K562 (cell line): Measurements from ENCODE around the gene IL11. TPM values are rescaled to one million over a fixed set of nuclear protein-coding genes. Genes with fewer than 3 reads are reported as not detected.

ENCODE experiments used
- BRF2 ChIP-seq: IDR thresholded peaks from 3 replicates; pipeline ENCODE4 v1.6.1; 2011; ENCODE audit warnings: borderline replicate concordance, mild to moderate bottlenecking; ENCODE audit not compliant: insufficient read length, insufficient read depth
- FOS ChIP-seq: IDR thresholded peaks from 3 replicates; pipeline ENCODE4 v1.6.1; 2011; ENCODE audit not compliant: insufficient read length; ENCODE audit errors: extremely low read depth
- GATA2 ChIP-seq: sonication (generic); formaldehyde crosslinking; IDR thresholded peaks from 2 replicates; pipeline ENCODE4 v1.4.0; 2020; ENCODE audit warnings: mild to moderate bottlenecking, missing genetic modification reagents
- HNRNPH1 ChIP-seq: fragments of 200-400 bp; formaldehyde crosslinking; optimal IDR thresholded peaks from 2 replicates; pipeline ENCODE3; 2017; ENCODE audit warnings: low read depth, mild to moderate bottlenecking, low read length, moderate library complexity
- HSF4 ChIP-seq: fragments of 250-450 bp; sonication (Bioruptor Pico); IDR thresholded peaks from 2 replicates; pipeline ENCODE4 v2.1.2; 2022; ENCODE audit warnings: mild to moderate bottlenecking, moderate library complexity, borderline replicate concordance
- MEF2D ChIP-seq: conservative IDR thresholded peaks from 2 replicates; pipeline ENCODE4 v1.6.1; 2016; ENCODE audit warnings: low read depth, missing genetic modification characterization, missing compliant biosample characterization
- PRMT5 ChIP-seq: sonication (generic); formaldehyde crosslinking; IDR thresholded peaks from 2 replicates; pipeline ENCODE4 v1.5.0; 2020; ENCODE audit warnings: missing genetic modification reagents
- SIN3A ChIP-seq, 2 experiments: fragments of 150-350 bp in 1 of 2; IDR thresholded peaks; 2 replicates each; pipeline ENCODE4 v1.6.1; 2011 to 2016; ENCODE audit warnings: borderline replicate concordance in 2 of 2, low read depth in 2 of 2, low read length in 2 of 2, mild to moderate bottlenecking in 2 of 2, moderate library complexity in 2 of 2; ENCODE audit not compliant: control insufficient read depth in 1 of 2
- ZNF436 ChIP-seq: fragments of 250-450, 450-650 bp; sonication (Bioruptor Pico); formaldehyde crosslinking; IDR thresholded peaks from 2 replicates; pipeline ENCODE4 v1.7.0; 2020; ENCODE audit warnings: mild to moderate bottlenecking
- polyA plus RNA-seq, 8 experiments: library from polyadenylated mRNA; depleted of rRNA in 4 of 8; stranded (reverse) in 5 of 8; unstranded in 3 of 8; fragments of >200 nt; fragmentation: Nextera tagmentation in 2 of 8; fragmentation: Illumina TruSeq in 1 of 8; extraction: Ambion mirVana in 2 of 8; extraction: Trizol in 1 of 8; gene quantifications; 2 replicates each; pipeline versions ENCODE4 v1.2.1 to v1.2.3, GENCODE V29; 2011 to 2014; ENCODE audit warnings: inconsistent platforms in 1 of 8, missing spikeins in 1 of 8
- total RNA-seq, 7 experiments: library from RNA; depleted of rRNA in 6 of 7; stranded (reverse); fragments of >200 nt in 6 of 7; fragmentation: Illumina TruSeq in 2 of 7; extraction: Trizol in 2 of 7; gene quantifications; 2 replicates each; pipeline versions ENCODE4 v1.2.1 to v1.2.3, GENCODE V29; 2011 to 2021; ENCODE audit warnings: low replicate concordance in 1 of 7
- TF ChIP-seq, protein P1 (sequence below): IDR thresholded peaks from 3 replicates; pipeline ENCODE4 v1.6.1; 2011; ENCODE audit warnings: borderline replicate concordance, mild to moderate bottlenecking, moderate library complexity; ENCODE audit not compliant: insufficient read length; ENCODE audit errors: extremely low read depth
- TF ChIP-seq, protein P2 (sequence below), 2 experiments: IDR thresholded peaks in 1 of 2; conservative IDR thresholded peaks in 1 of 2; 2 replicates each; pipeline ENCODE4 v1.6.1; 2016; ENCODE audit warnings: low read depth in 2 of 2, mild to moderate bottlenecking in 1 of 2, missing compliant biosample characterization in 1 of 2, missing genetic modification characterization in 1 of 2, moderate library complexity in 1 of 2
- TF ChIP-seq, protein P3 (sequence below): fragments of 450-650 bp; IDR thresholded peaks from 2 replicates; pipeline ENCODE4 v1.6.1; 2016; ENCODE audit warnings: mild to moderate bottlenecking
- TF ChIP-seq, protein P4 (sequence below): fragments of 250-450 bp; sonication (Bioruptor Pico); IDR thresholded peaks from 2 replicates; pipeline ENCODE4 v1.4.0; 2020; ENCODE audit warnings: mild to moderate bottlenecking, moderate library complexity

The IL11 gene
- total and polyA plus RNA-seq, 9 of the 15 experiments (the other 6 are each of a cell fraction or from before 2014, with no cell fraction given), result 0.04 to 0.42 (median 0.06) TPM; not detected in 6

DNA sequence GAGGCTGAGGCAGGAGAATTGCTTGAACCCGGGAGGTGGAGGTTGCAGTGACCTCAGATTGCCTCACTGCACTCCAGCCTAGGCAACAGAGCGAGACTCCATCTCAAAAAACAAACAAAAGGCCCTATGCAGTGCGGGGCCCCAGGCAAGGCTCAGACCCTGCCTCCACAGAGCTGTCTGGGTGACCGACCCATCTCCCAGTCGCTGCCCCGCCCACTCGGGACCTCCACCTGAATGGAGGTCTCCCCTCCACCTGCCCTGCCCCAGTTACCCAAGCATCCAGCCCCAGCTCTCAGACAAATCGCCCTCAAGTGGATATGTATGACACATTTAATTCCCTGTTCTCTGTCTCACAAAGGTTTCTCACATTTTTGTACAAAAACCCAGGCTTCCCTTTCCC, 5.0 kb downstream of the IL11 start (continued):
- no peak for TF ChIP-seq BRF2
- no peak for TF ChIP-seq HNRNPH1
- TF ChIP-seq PRMT5 (CRISPR knock-in tag), result no peak
- TF ChIP-seq, protein P1, sequence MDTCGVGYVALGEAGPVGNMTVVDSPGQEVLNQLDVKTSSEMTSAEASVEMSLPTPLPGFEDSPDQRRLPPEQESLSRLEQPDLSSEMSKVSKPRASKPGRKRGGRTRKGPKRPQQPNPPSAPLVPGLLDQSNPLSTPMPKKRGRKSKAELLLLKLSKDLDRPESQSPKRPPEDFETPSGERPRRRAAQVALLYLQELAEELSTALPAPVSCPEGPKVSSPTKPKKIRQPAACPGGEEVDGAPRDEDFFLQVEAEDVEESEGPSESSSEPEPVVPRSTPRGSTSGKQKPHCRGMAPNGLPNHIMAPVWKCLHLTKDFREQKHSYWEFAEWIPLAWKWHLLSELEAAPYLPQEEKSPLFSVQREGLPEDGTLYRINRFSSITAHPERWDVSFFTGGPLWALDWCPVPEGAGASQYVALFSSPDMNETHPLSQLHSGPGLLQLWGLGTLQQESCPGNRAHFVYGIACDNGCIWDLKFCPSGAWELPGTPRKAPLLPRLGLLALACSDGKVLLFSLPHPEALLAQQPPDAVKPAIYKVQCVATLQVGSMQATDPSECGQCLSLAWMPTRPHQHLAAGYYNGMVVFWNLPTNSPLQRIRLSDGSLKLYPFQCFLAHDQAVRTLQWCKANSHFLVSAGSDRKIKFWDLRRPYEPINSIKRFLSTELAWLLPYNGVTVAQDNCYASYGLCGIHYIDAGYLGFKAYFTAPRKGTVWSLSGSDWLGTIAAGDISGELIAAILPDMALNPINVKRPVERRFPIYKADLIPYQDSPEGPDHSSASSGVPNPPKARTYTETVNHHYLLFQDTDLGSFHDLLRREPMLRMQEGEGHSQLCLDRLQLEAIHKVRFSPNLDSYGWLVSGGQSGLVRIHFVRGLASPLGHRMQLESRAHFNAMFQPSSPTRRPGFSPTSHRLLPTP, result no peak
- no peak for TF ChIP-seq MEF2D (tag)
- TF ChIP-seq HSF4 (CRISPR knock-in tag), result no peak
- TF ChIP-seq GATA2 (CRISPR knock-in tag), result no peak
- TF ChIP-seq, protein P2, sequence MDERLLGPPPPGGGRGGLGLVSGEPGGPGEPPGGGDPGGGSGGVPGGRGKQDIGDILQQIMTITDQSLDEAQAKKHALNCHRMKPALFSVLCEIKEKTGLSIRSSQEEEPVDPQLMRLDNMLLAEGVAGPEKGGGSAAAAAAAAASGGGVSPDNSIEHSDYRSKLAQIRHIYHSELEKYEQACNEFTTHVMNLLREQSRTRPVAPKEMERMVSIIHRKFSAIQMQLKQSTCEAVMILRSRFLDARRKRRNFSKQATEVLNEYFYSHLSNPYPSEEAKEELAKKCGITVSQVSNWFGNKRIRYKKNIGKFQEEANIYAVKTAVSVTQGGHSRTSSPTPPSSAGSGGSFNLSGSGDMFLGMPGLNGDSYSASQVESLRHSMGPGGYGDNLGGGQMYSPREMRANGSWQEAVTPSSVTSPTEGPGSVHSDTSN (CRISPR knock-in tag; IDR thresholded peaks at IDR 0.05; ENCODE audit: low read depth), result no peak
- TF ChIP-seq, protein P2 (tag; conservative IDR thresholded peaks at IDR 0.05; ENCODE audit: low read depth), result no peak
- no peak for TF ChIP-seq SIN3A (IDR thresholded peaks at IDR 0.05; ENCODE audit: borderline replicate concordance in 2 of 2, control insufficient read depth in 1 of 2, low read depth in 2 of 2, low read length in 2 of 2)
- no peak for TF ChIP-seq FOS
- TF ChIP-seq, protein P3, sequence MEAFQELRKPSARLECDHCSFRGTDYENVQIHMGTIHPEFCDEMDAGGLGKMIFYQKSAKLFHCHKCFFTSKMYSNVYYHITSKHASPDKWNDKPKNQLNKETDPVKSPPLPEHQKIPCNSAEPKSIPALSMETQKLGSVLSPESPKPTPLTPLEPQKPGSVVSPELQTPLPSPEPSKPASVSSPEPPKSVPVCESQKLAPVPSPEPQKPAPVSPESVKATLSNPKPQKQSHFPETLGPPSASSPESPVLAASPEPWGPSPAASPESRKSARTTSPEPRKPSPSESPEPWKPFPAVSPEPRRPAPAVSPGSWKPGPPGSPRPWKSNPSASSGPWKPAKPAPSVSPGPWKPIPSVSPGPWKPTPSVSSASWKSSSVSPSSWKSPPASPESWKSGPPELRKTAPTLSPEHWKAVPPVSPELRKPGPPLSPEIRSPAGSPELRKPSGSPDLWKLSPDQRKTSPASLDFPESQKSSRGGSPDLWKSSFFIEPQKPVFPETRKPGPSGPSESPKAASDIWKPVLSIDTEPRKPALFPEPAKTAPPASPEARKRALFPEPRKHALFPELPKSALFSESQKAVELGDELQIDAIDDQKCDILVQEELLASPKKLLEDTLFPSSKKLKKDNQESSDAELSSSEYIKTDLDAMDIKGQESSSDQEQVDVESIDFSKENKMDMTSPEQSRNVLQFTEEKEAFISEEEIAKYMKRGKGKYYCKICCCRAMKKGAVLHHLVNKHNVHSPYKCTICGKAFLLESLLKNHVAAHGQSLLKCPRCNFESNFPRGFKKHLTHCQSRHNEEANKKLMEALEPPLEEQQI, result no peak
- TF ChIP-seq ZNF436, result no peak
- TF ChIP-seq, protein P4, sequence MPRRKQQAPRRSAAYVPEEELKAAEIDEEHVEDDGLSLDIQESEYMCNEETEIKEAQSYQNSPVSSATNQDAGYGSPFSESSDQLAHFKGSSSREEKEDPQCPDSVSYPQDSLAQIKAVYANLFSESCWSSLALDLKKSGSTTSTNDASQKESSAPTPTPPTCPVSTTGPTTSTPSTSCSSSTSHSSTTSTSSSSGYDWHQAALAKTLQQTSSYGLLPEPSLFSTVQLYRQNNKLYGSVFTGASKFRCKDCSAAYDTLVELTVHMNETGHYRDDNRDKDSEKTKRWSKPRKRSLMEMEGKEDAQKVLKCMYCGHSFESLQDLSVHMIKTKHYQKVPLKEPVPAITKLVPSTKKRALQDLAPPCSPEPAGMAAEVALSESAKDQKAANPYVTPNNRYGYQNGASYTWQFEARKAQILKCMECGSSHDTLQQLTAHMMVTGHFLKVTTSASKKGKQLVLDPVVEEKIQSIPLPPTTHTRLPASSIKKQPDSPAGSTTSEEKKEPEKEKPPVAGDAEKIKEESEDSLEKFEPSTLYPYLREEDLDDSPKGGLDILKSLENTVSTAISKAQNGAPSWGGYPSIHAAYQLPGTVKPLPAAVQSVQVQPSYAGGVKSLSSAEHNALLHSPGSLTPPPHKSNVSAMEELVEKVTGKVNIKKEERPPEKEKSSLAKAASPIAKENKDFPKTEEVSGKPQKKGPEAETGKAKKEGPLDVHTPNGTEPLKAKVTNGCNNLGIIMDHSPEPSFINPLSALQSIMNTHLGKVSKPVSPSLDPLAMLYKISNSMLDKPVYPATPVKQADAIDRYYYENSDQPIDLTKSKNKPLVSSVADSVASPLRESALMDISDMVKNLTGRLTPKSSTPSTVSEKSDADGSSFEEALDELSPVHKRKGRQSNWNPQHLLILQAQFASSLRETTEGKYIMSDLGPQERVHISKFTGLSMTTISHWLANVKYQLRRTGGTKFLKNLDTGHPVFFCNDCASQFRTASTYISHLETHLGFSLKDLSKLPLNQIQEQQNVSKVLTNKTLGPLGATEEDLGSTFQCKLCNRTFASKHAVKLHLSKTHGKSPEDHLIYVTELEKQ, result no peak
